Medulla oblongata (tissue), 1 donor: ENCODE measurements around the gene TPRG1.

Source experiments
- DNase-seq: peaks from one replicate; pipeline ENCODE4 v3.0.0-alpha.2; 2015; ENCODE audit errors: extremely low spot score

Gene TPRG1

GRCh38 chr3:189171707-189172106, at the start of gene TPRG1:
TSS of gene TPRG1 (plus strand) at chr3:189171971. CDS start at chr3:189207385, 35,414 bp downstream.
- DNase-seq = no peak

- DNase-seq = no peak
Observed at GRCh38 chr3:189122110-189122509, 49.7 kb upstream of the TPRG1 start.

DNA sequence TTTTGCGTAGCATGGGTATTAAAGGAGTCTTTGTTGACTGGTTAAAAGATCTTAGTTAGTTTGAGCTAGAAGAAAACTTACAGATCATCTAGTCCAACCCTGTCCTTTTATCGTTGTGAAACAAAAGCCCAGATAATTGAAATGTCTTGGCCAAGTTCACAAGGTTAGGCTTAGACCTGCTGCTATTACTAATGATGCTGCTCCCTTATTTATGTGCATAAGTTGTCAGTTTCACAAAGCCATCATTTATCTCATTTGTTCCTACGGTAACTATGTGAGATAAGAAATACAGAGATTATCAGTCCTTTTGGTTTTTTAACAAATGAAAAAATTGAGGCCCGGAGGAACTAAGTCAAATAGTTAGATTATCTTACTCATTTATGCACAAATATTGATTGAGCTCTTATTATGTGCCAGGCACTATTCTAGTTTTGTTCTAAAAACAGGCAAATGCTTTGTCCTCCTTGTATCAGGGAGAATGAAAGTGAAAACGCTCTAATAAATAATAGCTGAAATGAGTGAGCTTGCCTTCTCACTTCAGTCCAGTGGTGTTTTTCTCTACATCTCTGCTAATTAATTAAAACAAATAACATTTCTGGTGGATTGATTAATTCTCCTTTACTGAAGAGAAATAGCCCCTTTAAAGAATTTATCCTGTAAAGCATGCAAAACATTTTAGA, 49.1 kb upstream of the TPRG1 start:
- DNase-seq = peak; percentile 21

GRCh38 chr3:189123595-189124387, 48.0 kb upstream of the TPRG1 start:
- DNase-seq = peak; percentile 32

DNA sequence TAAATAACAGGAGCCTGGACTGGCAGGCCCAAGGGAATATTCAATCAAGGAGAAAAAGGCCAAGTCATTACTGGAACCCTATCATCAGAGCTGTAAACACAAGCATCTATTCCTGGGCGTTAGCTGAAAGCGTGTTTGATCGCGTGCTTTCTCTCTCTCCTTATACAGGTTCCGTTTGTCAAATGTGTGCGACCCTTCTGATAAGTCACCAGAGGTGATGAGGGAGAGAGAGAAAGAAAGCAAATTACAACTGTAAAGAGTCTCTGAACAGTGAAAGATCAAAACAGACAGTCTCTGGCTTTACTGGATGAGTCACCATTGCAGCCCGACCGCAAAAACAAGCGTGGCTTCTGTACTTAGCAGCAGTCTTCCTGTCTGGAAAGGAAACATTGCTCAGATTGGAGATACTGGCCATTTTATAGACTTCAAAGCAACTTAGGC, 39.5 kb upstream of the TPRG1 start:
- DNase-seq = peak; percentile 20

DNA sequence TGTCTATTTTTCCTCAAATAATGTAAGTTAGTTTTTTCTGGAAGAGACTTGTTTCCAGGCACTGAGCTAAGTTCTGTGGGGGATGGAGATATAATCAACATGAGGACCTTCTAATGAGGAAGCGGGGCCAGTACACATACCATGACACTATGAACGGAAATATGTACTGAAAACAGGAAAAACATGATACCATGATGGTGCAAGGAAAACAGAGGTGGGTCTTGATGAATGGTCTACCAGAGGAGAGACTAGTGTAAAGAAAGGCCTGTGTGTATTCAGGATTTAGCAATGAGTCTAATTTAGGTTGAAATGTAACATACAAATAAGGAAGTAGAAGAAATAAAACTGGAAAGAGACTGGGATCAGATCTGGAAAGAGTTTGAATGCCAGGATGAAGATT, 38.9 kb upstream of the TPRG1 start:
- DNase-seq = no peak

DNA sequence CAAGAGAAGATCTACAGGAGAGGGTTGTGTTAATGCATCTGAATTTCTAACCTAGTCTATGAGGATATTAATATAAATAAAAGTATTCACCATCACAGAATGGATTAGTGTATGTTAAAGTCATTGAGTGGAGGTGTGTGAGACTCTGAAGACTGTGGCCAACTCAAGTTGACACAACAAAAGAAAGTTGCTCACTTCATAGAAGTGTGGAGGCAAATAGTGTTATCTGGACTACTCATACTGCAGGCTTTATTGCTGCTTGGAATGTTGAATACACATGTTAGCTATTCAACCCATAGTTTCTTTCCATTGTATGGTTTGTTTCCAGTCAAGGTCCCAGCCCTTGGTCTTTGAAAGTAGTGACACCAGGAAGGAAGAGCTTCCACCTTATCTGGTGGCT, 38.0 kb upstream of the TPRG1 start:
- DNase-seq = no peak

DNA sequence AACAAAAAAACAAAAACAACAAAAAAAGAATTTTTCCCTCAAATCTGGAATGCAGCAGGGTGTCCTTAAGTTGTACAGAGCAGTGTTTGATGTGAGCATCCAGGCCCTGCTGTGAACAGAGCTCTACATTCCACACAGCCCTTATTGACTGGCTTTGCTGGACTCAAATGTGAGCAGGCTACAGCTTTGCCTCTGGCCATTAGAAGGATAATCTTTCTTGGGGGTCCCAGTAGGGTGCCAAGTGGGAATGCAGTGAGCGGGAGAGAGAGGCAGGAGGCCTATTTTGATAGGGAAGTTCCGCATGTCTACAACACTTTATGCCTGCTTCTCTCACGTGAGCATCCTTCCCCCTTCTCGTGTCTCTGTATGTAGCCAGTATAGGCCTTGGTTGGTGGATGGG, 34.4 kb upstream of the TPRG1 start:
- DNase-seq = no peak

- no peak for DNase-seq
Observed at GRCh38 chr3:189138901-189139610, 32.7 kb upstream of the TPRG1 start.

- DNase-seq = no peak
Observed at GRCh38 chr3:189139611-189139940, 32.2 kb upstream of the TPRG1 start.

GRCh38 chr3:189142527-189142926, 29.2 kb upstream of the TPRG1 start:
- no peak for DNase-seq

DNA sequence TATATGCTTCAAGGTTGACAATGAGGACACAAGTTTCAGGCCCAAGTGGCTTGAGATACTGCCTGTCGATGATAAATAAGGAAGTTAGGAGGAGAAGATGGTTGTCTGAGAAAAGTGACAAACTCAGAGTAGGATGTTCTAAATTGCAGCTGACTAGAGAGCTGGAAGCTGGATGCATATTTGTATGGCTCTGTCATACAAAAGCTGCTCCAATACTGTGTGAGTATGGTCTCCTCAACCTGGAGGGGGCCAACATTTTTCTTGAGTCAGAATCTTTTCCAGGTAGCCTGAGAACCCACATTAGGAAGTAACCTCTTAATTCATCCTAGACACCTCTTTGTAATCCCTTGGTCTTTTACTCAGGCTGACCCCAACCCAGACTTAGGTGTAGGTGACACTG, 28.4 kb upstream of the TPRG1 start:
- DNase-seq = no peak

DNA sequence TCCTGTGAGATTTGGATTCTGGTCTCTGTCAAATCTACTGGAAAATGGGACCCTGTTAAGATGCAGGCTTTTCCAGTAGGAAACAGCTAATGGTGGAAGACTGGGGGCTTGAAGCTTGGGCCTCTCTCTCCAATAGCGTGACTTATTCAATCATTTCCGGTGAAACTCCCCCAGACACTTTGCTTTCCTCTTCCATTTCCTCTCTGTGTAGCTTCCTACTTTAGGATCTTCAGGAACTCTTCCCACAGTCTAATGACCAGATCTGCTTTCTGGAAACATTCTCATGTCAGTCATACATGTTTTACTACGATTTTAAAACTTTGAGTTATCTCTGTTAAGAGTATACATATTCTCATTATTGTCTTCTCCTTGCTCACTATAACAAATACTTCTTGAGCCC, 28.0 kb upstream of the TPRG1 start:
- DNase-seq = no peak

DNA sequence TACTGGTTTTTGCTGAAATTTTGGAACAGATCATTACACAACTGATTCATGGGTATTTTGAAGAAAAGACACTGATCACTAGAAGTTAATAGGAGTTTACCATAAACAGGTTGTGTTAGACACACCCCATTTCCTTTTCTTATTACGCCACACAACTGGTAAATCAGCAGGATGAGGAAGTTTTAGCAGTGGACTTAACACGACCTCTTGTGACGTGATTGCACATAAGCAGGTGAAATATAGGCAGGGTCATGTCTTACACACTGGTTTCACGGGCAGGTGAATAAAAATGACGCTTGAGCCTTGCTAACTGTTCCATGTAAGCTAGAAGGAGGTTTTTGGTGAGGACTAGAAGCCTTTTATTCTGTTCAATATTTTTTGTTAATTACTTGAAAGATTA, 27.1 kb upstream of the TPRG1 start:
- no peak for DNase-seq

GRCh38 chr3:189146848-189147247, 24.9 kb upstream of the TPRG1 start:
- no peak for DNase-seq

GRCh38 chr3:189148081-189148507, 23.7 kb upstream of the TPRG1 start:
- peak; percentile 86 for DNase-seq

- DNase-seq = no peak
Observed at GRCh38 chr3:189149203-189149602, 22.6 kb upstream of the TPRG1 start.

- DNase-seq = no peak
Observed at GRCh38 chr3:189157232-189158007, 14.4 kb upstream of the TPRG1 start.

DNA sequence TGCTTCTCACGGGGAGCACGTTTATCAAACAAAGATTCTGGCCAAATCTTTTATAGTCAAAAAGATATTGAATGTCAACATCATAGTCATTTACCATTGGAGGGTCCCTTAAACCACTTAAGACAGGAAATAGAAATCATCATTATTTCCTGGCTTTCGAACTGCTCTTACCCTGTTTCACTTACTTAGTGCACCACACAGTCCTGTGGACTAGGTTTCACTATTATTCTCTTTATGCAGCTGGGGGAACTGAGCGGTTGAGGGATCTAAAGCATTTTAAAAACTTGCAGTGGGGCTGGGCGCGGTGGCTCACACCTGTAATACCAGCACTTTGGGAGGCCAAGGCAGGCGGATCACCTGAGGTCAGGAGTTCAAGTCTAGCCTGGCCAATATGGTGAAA, 13.7 kb upstream of the TPRG1 start:
- DNase-seq = no peak

- DNase-seq = no peak
Observed at GRCh38 chr3:189160519-189161309, 11.1 kb upstream of the TPRG1 start.

DNA sequence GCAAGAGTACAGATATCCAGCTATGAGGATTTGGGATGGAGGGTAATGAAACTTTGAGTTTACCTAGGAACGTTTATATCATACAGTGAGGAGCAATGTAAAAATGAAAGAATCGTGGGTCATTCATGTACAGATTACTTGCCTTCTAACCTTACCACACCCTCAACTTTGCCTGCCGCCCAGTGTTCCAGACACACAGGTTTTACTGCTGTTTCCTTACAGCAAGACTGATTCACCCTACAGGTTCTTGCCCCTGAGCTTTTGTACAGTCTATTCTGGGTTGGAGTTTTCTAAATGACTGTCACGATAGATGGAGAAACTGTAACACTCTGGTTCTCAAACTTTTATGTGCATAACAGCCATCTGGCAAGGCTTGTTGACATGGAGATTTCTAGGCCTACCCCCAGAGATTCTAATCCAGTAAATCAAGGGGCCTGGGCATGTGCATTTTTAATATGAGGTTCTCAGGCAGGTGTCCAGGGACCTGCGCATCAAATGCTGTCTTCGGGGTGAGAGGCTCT, 6.6 kb upstream of the TPRG1 start:
- no peak for DNase-seq
